ENCODE measurements around the gene FRMD4A.

The FRMD4A gene

DNA sequence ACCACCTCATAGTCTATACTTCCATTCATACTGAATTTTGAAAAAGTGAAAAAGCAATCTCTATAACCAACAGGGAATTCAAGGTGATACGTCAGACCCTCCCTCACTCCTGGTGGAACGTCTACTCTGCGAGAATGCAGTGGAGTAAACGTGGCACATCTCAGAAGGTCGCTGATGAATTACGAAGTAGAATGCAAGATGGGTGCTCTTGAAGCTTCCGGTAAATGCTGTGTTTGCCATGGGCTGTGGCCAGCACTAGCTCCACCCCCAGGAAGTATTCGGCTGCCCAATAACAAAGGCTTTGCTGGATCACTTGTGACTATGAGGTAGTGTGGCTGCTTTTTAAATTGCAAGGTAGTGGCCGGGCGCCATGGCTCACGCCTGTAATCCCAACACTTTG, 517.9 kb downstream of the FRMD4A start:
- no peak for DNase-seq (ENCODE audit: low spot score)
- Histone ChIP-seq H3K4me3 (ENCODE audit: severe bottlenecking) (no peak overlapping the region), H3K36me3 (ENCODE audit: low read depth) (no peaks in the 10 kb centered on the region), H3K9me3 (ENCODE audit: severe bottlenecking) (no peaks in the 10 kb centered on the region), H3K27ac (ENCODE audit: poor library complexity, severe bottlenecking) (no peak overlapping the region), H3K27me3 (ENCODE audit: insufficient read depth, poor library complexity, severe bottlenecking) (no peaks in the 10 kb centered on the region), H3K4me1 (ENCODE audit: insufficient read depth, poor library complexity, severe bottlenecking) (no peaks in the 10 kb centered on the region)
- ATAC-seq (ENCODE audit: low read depth), result no peak
- TF ChIP-seq, protein P1, sequence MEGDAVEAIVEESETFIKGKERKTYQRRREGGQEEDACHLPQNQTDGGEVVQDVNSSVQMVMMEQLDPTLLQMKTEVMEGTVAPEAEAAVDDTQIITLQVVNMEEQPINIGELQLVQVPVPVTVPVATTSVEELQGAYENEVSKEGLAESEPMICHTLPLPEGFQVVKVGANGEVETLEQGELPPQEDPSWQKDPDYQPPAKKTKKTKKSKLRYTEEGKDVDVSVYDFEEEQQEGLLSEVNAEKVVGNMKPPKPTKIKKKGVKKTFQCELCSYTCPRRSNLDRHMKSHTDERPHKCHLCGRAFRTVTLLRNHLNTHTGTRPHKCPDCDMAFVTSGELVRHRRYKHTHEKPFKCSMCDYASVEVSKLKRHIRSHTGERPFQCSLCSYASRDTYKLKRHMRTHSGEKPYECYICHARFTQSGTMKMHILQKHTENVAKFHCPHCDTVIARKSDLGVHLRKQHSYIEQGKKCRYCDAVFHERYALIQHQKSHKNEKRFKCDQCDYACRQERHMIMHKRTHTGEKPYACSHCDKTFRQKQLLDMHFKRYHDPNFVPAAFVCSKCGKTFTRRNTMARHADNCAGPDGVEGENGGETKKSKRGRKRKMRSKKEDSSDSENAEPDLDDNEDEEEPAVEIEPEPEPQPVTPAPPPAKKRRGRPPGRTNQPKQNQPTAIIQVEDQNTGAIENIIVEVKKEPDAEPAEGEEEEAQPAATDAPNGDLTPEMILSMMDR (IDR thresholded peaks at IDR 0.05; ENCODE audit: poor library complexity, severe bottlenecking), result no peak

DNA sequence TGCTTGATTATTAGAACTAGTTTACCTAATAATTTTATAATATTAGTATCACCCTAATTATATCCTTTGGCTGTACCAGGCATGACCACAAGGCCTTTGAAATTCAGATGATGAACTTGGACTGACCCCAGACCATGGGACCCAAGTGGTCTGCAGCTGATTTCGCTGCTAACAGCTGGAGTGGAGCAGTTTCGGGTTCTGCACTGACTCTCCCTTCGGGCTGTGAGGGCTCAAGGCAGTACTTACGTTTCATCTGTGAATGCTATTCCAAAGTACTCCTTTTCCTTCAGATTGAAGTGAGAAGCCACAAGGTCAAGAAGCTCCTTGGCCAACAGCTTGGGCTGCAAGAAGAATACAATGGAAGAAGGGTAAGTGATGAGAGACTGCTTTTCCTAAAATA, 520.2 kb downstream of the FRMD4A start:
- no peak for ATAC-seq (ENCODE audit: low read depth)
- Histone ChIP-seq H3K4me3 (ENCODE audit: severe bottlenecking) (no peak overlapping the region), H3K4me1 (ENCODE audit: insufficient read depth, poor library complexity, severe bottlenecking) (no peaks in the 10 kb centered on the region), H3K27ac (ENCODE audit: poor library complexity, severe bottlenecking) (no peak overlapping the region), H3K9me3 (ENCODE audit: severe bottlenecking) (no peaks in the 10 kb centered on the region), H3K27me3 (ENCODE audit: insufficient read depth, poor library complexity, severe bottlenecking) (no peaks in the 10 kb centered on the region), H3K36me3 (ENCODE audit: low read depth) (no peaks in the 10 kb centered on the region)
- TF ChIP-seq, protein P1 (IDR thresholded peaks at IDR 0.05; ENCODE audit: poor library complexity, severe bottlenecking), result no peak
- DNase-seq (ENCODE audit: low spot score), result no peak

DNA sequence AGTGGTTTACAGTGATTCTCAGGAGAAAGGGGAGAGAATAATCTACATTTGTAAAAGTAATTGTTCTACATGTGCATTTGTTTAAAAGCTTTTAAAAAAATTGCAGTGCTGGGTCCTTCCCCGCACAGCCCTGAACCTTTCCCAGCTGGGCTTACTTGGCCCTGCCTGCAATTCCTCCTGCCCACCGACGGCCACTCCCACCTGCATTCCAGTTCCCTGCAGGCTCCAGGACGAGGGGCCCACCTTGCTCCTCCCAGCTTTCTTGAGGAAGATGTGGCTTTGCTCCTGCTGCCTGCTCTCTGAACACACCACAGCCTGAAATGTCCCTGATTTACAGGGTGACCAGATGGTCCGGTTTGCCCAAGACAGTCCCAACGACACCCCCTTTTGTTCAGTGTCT, 521.3 kb downstream of the FRMD4A start:
- DNase-seq (ENCODE audit: low spot score) (no peak), ATAC-seq (ENCODE audit: low read depth) (no peak)
- H3K36me3 ChIP-seq (ENCODE audit: low read depth), result no peaks in the 10 kb centered on the region
- no peak overlapping the region for H3K27ac ChIP-seq (ENCODE audit: poor library complexity, severe bottlenecking)
- TF ChIP-seq, protein P1 (IDR thresholded peaks at IDR 0.05; ENCODE audit: poor library complexity, severe bottlenecking), result no peak
- no peaks in the 10 kb centered on the region for H3K4me1 ChIP-seq (ENCODE audit: insufficient read depth, poor library complexity, severe bottlenecking)
- no peak overlapping the region for H3K4me3 ChIP-seq (ENCODE audit: severe bottlenecking)
- H3K9me3 ChIP-seq (ENCODE audit: severe bottlenecking), result no peaks in the 10 kb centered on the region
- H3K27me3 ChIP-seq (ENCODE audit: insufficient read depth, poor library complexity, severe bottlenecking), result no peaks in the 10 kb centered on the region

DNA sequence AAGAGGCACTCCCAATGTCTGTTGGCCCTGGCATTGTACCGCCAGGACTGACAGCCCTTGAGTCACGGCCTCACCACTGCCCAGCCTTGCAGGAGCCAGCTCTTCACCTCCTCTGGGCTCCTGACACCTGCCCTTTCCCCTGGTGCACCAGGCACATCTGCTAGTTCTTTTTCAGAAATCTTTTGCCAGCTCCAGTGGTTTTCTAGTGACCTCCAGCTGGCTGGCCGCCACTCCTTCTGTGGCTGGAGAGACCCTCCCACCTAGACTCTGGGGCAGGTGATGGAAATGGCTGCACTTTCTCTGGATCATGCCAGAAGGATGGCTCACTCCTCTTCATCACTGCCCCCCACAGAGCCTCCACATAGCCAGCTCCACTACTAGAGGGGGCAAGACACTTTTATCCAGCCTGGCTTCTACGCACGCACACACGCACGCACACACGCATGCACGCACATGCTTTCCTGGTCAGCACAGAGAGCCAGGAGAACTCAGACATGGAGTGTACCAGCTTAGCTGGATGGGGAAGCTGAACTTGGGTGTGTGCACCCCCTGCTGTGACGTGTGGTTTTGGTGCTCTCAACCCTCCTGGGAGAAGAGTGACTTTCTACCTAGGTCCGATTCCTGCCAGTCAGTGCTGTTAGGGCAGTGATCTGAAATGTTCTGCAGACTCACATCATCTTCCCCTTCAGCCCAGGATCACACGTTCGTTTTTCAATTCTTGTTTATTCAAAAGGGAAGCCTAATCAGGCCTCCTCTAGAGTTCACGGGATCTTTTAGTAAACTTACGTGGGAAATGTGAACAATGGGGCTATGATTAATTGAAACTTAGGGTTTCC, 522.0 kb downstream of the FRMD4A start:
- ATAC-seq (ENCODE audit: low read depth) (no peak), DNase-seq (ENCODE audit: low spot score) (no peak)
- H3K4me3 ChIP-seq (ENCODE audit: severe bottlenecking), result no peak overlapping the region
- H3K27ac ChIP-seq (ENCODE audit: poor library complexity, severe bottlenecking), result no peak overlapping the region
- H3K9me3 ChIP-seq (ENCODE audit: severe bottlenecking), result no peaks in the 10 kb centered on the region
- H3K4me1 ChIP-seq (ENCODE audit: insufficient read depth, poor library complexity, severe bottlenecking), result no peaks in the 10 kb centered on the region
- no peaks in the 10 kb centered on the region for H3K36me3 ChIP-seq (ENCODE audit: low read depth)
- no peaks in the 10 kb centered on the region for H3K27me3 ChIP-seq (ENCODE audit: insufficient read depth, poor library complexity, severe bottlenecking)
- TF ChIP-seq, protein P1 (IDR thresholded peaks at IDR 0.05; ENCODE audit: poor library complexity, severe bottlenecking), result no peak

DNA sequence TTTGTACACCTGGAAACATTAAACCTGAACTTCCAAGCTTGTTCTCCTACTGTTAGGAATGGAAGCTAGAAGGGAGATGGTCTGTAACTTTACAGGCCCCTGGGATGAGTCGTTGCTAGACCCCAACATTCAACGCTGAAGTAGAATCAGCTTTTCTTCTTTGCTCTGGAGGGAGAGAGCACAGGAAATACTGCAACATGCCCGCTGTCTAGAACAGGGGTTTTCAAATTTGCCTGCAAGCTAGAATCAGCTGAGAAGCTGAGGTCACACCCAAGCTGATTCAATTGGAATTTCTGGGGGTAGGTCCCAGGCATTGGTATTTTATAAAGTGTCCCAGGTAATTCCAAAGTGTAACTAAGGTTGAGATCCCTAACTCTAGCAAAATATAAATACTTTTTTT, 524.3 kb downstream of the FRMD4A start:
- TF ChIP-seq, protein P1 (IDR thresholded peaks at IDR 0.05; ENCODE audit: poor library complexity, severe bottlenecking), result no peak
- no peaks in the 10 kb centered on the region for H3K36me3 ChIP-seq (ENCODE audit: low read depth)
- ATAC-seq (ENCODE audit: low read depth) (no peak), DNase-seq (ENCODE audit: low spot score) (no peak)
- no peaks in the 10 kb centered on the region for H3K4me1 ChIP-seq (ENCODE audit: insufficient read depth, poor library complexity, severe bottlenecking)
- H3K27ac ChIP-seq (ENCODE audit: poor library complexity, severe bottlenecking), result no peak overlapping the region
- no peaks in the 10 kb centered on the region for H3K9me3 ChIP-seq (ENCODE audit: severe bottlenecking)
- H3K27me3 ChIP-seq (ENCODE audit: insufficient read depth, poor library complexity, severe bottlenecking), result no peaks in the 10 kb centered on the region
- H3K4me3 ChIP-seq (ENCODE audit: severe bottlenecking), result no peak overlapping the region
